Measurements from ENCODE around the gene PHOX2A.

PHOX2A gene

GRCh38 chr11:72233773-72234513 lies 10.0 kb downstream of the PHOX2A start:
- DNase-seq (ENCODE audit: insufficient read length, low spot score), result no peak
- no peak for FAIRE-seq
- no peak for TF ChIP-seq CTCF (IDR thresholded peaks at IDR 0.05; ENCODE audit: insufficient read depth, missing control alignments)

- no peak for DNase-seq (ENCODE audit: insufficient read length, low spot score)
- no peak for FAIRE-seq
- TF ChIP-seq CTCF (IDR thresholded peaks at IDR 0.05; ENCODE audit: insufficient read depth, missing control alignments), result no peak
Observed at GRCh38 chr11:72233056-72233772, 10.8 kb downstream of the PHOX2A start.

GRCh38 chr11:72232260-72233055 lies 11.5 kb downstream of the PHOX2A start:
- TF ChIP-seq CTCF (IDR thresholded peaks at IDR 0.05; ENCODE audit: insufficient read depth, missing control alignments), result no peak
- no peak for DNase-seq (ENCODE audit: insufficient read length, low spot score)
- no peak for FAIRE-seq

GRCh38 chr11:72231396-72232259 lies 12.3 kb downstream of the PHOX2A start:
- FAIRE-seq, result no peak
- no peak for DNase-seq (ENCODE audit: insufficient read length, low spot score)
- TF ChIP-seq CTCF (IDR thresholded peaks at IDR 0.05; ENCODE audit: insufficient read depth, missing control alignments), result no peak

- DNase-seq (ENCODE audit: insufficient read length, low spot score) (no peak), FAIRE-seq (no peak)
- TF ChIP-seq CTCF (IDR thresholded peaks at IDR 0.05; ENCODE audit: insufficient read depth, missing control alignments), result no peak
Observed at GRCh38 chr11:72230764-72231365, 13.1 kb downstream of the PHOX2A start.

Data from D721Med (cell line).